Liver (tissue), 3 donors: Measurements from ENCODE around the gene MTF1.

Source experiments
- CTCF ChIP-seq: fragments of 150-350 bp; IDR thresholded peaks from 2 replicates; pipeline ENCODE4 v1.5.1; 2017; ENCODE audit warnings: improper control_type of control experiment, low read depth, low read length; ENCODE audit not compliant: missing input control
- MAX ChIP-seq: IDR thresholded peaks from 2 replicates; pipeline ENCODE4 v1.6.1; 2016; ENCODE audit warnings: antibody characterized with exemption
- REST ChIP-seq: IDR thresholded peaks from 2 replicates; pipeline ENCODE4 v1.6.1; 2016; ENCODE audit warnings: antibody characterized with exemption, mild to moderate bottlenecking
- SP1 ChIP-seq: IDR thresholded peaks from 2 replicates; pipeline ENCODE4 v1.6.1; 2018; ENCODE audit warnings: antibody characterized with exemption, mild to moderate bottlenecking
- TAF1 ChIP-seq: conservative IDR thresholded peaks from 2 replicates; pipeline ENCODE4 v1.6.1; 2016; ENCODE audit warnings: antibody characterized with exemption, mild to moderate bottlenecking
- YY1 ChIP-seq: IDR thresholded peaks from 2 replicates; pipeline ENCODE4 v1.6.1; 2016; ENCODE audit warnings: antibody characterized with exemption, mild to moderate bottlenecking
- donor health status: healthy.
- donor health status: healthy.

- no peak for TF ChIP-seq CTCF
- no peak for TF ChIP-seq YY1
- no peak for TF ChIP-seq REST
- TF ChIP-seq MAX, result no peak
- TF ChIP-seq SP1, result no peak
- TF ChIP-seq TAF1, result no peak
Measured at GRCh38 chr1:37841652-37842051, 17.7 kb downstream of the MTF1 start.
